ENCODE measurements around the gene HSD17B12. TPM values are rescaled to one million over a fixed set of nuclear protein-coding genes. Genes with fewer than 3 reads are reported as not detected.

HSD17B12 gene
- total and polyA plus RNA-seq, 2 experiments from 2014 or later = 128 to 168 TPM

GRCh38 chr11:43770173-43770572 is 89.6 kb downstream of the HSD17B12 start (continued):
- TF ChIP-seq ZNF462 (CRISPR knock-in tag; IDR thresholded peaks at IDR 0.05) (no peak), ZNF114 (CRISPR knock-in tag; IDR thresholded peaks at IDR 0.05) (no peak)
- TF ChIP-seq, protein P1, sequence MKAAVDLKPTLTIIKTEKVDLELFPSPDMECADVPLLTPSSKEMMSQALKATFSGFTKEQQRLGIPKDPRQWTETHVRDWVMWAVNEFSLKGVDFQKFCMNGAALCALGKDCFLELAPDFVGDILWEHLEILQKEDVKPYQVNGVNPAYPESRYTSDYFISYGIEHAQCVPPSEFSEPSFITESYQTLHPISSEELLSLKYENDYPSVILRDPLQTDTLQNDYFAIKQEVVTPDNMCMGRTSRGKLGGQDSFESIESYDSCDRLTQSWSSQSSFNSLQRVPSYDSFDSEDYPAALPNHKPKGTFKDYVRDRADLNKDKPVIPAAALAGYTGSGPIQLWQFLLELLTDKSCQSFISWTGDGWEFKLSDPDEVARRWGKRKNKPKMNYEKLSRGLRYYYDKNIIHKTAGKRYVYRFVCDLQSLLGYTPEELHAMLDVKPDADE (IDR thresholded peaks at IDR 0.05) = no peak

GRCh38 chr11:43772733-43773132 is 92.2 kb downstream of the HSD17B12 start:
- H3K4me3 ChIP-seq = no peak overlapping the region
- Mint-ChIP-seq H3K4me3 (no peak overlapping the region), H3K4me1 (no peaks in the 10 kb centered on the region), H3K36me3 (ENCODE audit: low read depth) (peaks cover 51% of the 10 kb centered on the region), H3K27ac (no peak overlapping the region), H3K27me3 (ENCODE audit: insufficient read depth, low read depth, poor library complexity) (peaks cover 9% of the 10 kb centered on the region), H3K9me3 (peaks cover 15% of the 10 kb centered on the region; the same call in 2 of the 3 replicates)
- H3K4me1 ChIP-seq (ENCODE audit: insufficient read depth) = no peaks in the 10 kb centered on the region
- ATAC-seq (no peak), DNase-seq (ENCODE audit: low spot score) (no peak)
- H3F3A ChIP-seq (replicated peaks; ENCODE audit: low read depth) = no peaks in the 10 kb centered on the region
- no peaks in the 10 kb centered on the region for H3K27me3 ChIP-seq (ENCODE audit: insufficient read depth)
- peaks cover 11% of the 10 kb centered on the region for H3K36me3 ChIP-seq (ENCODE audit: insufficient read depth)
- no peak overlapping the region for H3K4me2 ChIP-seq
- peaks cover 62% of the 10 kb centered on the region for H3K79me2 ChIP-seq (replicated peaks; ENCODE audit: insufficient read depth)
- no peak overlapping the region for H3K27ac ChIP-seq (ENCODE audit: low read depth)
- no peak overlapping the region for H2AFZ ChIP-seq
- H3K9me2 ChIP-seq (ENCODE audit: insufficient read depth) = no peaks in the 10 kb centered on the region
- 0 out of 2 replicates have a peak, but pooled peaks cover 3% of the 10 kb centered on the region for H4K20me1 ChIP-seq (replicated peaks; ENCODE audit: insufficient read depth)
- no peak for TF ChIP-seq EZH2 (IDR thresholded peaks at IDR 0.05; ENCODE audit: low read depth, unreplicated experiment)
- no peak for TF ChIP-seq EZH2phosphoT487 (IDR thresholded peaks at IDR 0.05; ENCODE audit: unreplicated experiment)
- TF ChIP-seq JUNB (IDR thresholded peaks at IDR 0.05; ENCODE audit: unreplicated experiment) = no peak
- no peak for TF ChIP-seq ZNF114 (CRISPR knock-in tag; IDR thresholded peaks at IDR 0.05)
- no peak for TF ChIP-seq CREB1 (CRISPR knock-in tag; IDR thresholded peaks at IDR 0.05; ENCODE audit: low read depth)
- no peak for TF ChIP-seq POLR2AphosphoS5 (IDR thresholded peaks at IDR 0.05; ENCODE audit: low read depth)
- no peak for TF ChIP-seq ZNF331 (CRISPR knock-in tag; IDR thresholded peaks at IDR 0.05; ENCODE audit: low read depth)
- no peak for TF ChIP-seq STAT1 (IDR thresholded peaks at IDR 0.05; ENCODE audit: unreplicated experiment)
- no peak for TF ChIP-seq REST (IDR thresholded peaks at IDR 0.05; ENCODE audit: unreplicated experiment)
- no peak for TF ChIP-seq NANOG (IDR thresholded peaks at IDR 0.05; ENCODE audit: borderline replicate concordance)
- TF ChIP-seq, protein P2, sequence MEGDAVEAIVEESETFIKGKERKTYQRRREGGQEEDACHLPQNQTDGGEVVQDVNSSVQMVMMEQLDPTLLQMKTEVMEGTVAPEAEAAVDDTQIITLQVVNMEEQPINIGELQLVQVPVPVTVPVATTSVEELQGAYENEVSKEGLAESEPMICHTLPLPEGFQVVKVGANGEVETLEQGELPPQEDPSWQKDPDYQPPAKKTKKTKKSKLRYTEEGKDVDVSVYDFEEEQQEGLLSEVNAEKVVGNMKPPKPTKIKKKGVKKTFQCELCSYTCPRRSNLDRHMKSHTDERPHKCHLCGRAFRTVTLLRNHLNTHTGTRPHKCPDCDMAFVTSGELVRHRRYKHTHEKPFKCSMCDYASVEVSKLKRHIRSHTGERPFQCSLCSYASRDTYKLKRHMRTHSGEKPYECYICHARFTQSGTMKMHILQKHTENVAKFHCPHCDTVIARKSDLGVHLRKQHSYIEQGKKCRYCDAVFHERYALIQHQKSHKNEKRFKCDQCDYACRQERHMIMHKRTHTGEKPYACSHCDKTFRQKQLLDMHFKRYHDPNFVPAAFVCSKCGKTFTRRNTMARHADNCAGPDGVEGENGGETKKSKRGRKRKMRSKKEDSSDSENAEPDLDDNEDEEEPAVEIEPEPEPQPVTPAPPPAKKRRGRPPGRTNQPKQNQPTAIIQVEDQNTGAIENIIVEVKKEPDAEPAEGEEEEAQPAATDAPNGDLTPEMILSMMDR (conservative IDR thresholded peaks at IDR 0.05; ENCODE audit: low read depth in 2 of 2) = no peak

Measured in GM23338 (cell line).